OCI-LY3 (cell line): ENCODE results near the gene XPOT.

ENCODE experiments used
- H2AFZ ChIP-seq: fragments of 200-600, 300-600 bp; shearing (Covaris generic); 2 replicates; pipeline ENCODE4 v1.6.0; 2014; ENCODE audit warnings: antibody characterized with exemption, low read depth, low read length
- H3K27ac ChIP-seq: fragments of 200-600, 300-600 bp; sonication (generic); 2 replicates; pipeline ENCODE4 v1.5.1; 2014; ENCODE audit warnings: mild to moderate bottlenecking, low read length, moderate library complexity, mixed read lengths
- H3K27me3 ChIP-seq: fragments of 200-600, 300-600 bp; sonication (generic); 2 replicates; pipeline ENCODE4 v1.6.1; 2014; ENCODE audit warnings: low read depth, low read length, mixed read lengths
- H3K36me3 ChIP-seq: fragments of 200-600, 300-600 bp; sonication (generic); replicated peaks from 2 replicates; pipeline ENCODE3; 2014; ENCODE audit warnings: low read depth, low read length, mixed read lengths
- H3K4me1 ChIP-seq: fragments of 300-600, 200-600 bp; sonication (generic); 2 replicates; pipeline ENCODE4 v1.6.1; 2014; ENCODE audit warnings: low read length, mixed read lengths
- H3K4me2 ChIP-seq: fragments of 200-600, 300-600 bp; sonication (generic); 2 replicates; pipeline ENCODE4 v1.6.1; 2014; ENCODE audit warnings: low read length, mixed read lengths
- H3K4me3 ChIP-seq: fragments of 300-600, 200-600 bp; sonication (generic); 2 replicates; pipeline ENCODE4 v1.5.1; 2014; ENCODE audit warnings: antibody characterized with exemption, mild to moderate bottlenecking, low read length, moderate library complexity
- H3K79me2 ChIP-seq: fragments of 300-600, 200-600 bp; shearing (Covaris generic); 2 replicates; pipeline ENCODE4 v1.6.1; 2014; ENCODE audit warnings: mild to moderate bottlenecking, low read length, mixed read lengths
- H3K9ac ChIP-seq: fragments of 300-600, 200-600 bp; shearing (Covaris generic); 2 replicates; pipeline ENCODE4 v1.6.0; 2014; ENCODE audit warnings: mild to moderate bottlenecking, low read length, moderate library complexity
- H3K9me3 ChIP-seq: fragments of 200-600, 300-600 bp; shearing (Covaris generic); 2 replicates; pipeline ENCODE4 v1.6.1; 2014; ENCODE audit warnings: low read length, mixed read lengths; ENCODE audit not compliant: insufficient read depth
- H4K20me1 ChIP-seq: fragments of 200-600, 300-600 bp; sonication (generic); 2 replicates; pipeline ENCODE4 v1.6.1; 2016; ENCODE audit warnings: low read length, mixed read lengths; ENCODE audit not compliant: insufficient read depth
- CTCF ChIP-seq: fragments of 200-600, 300-600 bp; sonication (generic); IDR thresholded peaks from 2 replicates; pipeline ENCODE4 v1.5.1; 2014; ENCODE audit warnings: antibody characterized with exemption, low read length, low read depth
- EZH2phosphoT487 ChIP-seq: fragments of 200-600 bp; shearing (Covaris generic); IDR thresholded peaks from 2 replicates; pipeline ENCODE4 v1.6.1; 2018; ENCODE audit warnings: antibody characterized with exemption, mixed run types, low read depth

Gene XPOT

GRCh38 chr12:64452559-64453329 is 48.6 kb downstream of the XPOT start:
- Histone ChIP-seq H3K79me2 (peaks cover 65% of the 10 kb centered on the region), H3K4me2 (peak overlapping the region; percentile 95), H3K27ac (peak overlapping the region; percentile 58), H4K20me1 (peaks cover 4% of the 10 kb centered on the region), H3K27me3 (no peaks in the 10 kb centered on the region), H3K4me3 (peak overlapping the region; percentile 88), H3K4me1 (peaks cover 25% of the 10 kb centered on the region), H3K36me3 (peaks cover 20% of the 10 kb centered on the region), H3K9me3 (no peaks in the 10 kb centered on the region), H3K9ac (peak overlapping the region; percentile 75), H2AFZ (peak overlapping the region; percentile 83; the same call in 1 of the 2 replicates)
- TF ChIP-seq EZH2phosphoT487 (no peak), CTCF (no peak)

- Histone ChIP-seq H3K27me3 (no peaks in the 10 kb centered on the region), H3K27ac (no peak overlapping the region), H3K9me3 (no peaks in the 10 kb centered on the region), H3K36me3 (peaks cover 15% of the 10 kb centered on the region), H4K20me1 (peaks cover 4% of the 10 kb centered on the region), H3K4me3 (no peak overlapping the region), H2AFZ (no peak overlapping the region), H3K9ac (no peak overlapping the region), H3K4me2 (no peak overlapping the region), H3K4me1 (peaks cover 33% of the 10 kb centered on the region), H3K79me2 (peaks cover 92% of the 10 kb centered on the region)
- TF ChIP-seq EZH2phosphoT487 (no peak), CTCF (no peak)
Observed at GRCh38 chr12:64455506-64455905, 51.3 kb downstream of the XPOT start.

- Histone ChIP-seq H3K36me3 (peaks cover 15% of the 10 kb centered on the region), H3K4me2 (no peak overlapping the region), H4K20me1 (peaks cover 4% of the 10 kb centered on the region), H2AFZ (no peak overlapping the region), H3K79me2 (peaks cover 95% of the 10 kb centered on the region), H3K4me3 (no peak overlapping the region), H3K27ac (no peak overlapping the region), H3K9me3 (no peaks in the 10 kb centered on the region), H3K9ac (no peak overlapping the region), H3K4me1 (peaks cover 27% of the 10 kb centered on the region), H3K27me3 (no peaks in the 10 kb centered on the region)
- TF ChIP-seq EZH2phosphoT487 (no peak), CTCF (no peak)
Observed at GRCh38 chr12:64456119-64456518, 51.9 kb downstream of the XPOT start.

GRCh38 chr12:64457032-64457431 is 52.8 kb downstream of the XPOT start:
- H3K27ac ChIP-seq = no peak overlapping the region
- no peaks in the 10 kb centered on the region for H3K27me3 ChIP-seq
- no peak overlapping the region for H3K4me2 ChIP-seq
- peaks cover 4% of the 10 kb centered on the region for H4K20me1 ChIP-seq
- H3K4me1 ChIP-seq = peaks cover 25% of the 10 kb centered on the region
- H3K9ac ChIP-seq = no peak overlapping the region
- H3K4me3 ChIP-seq = no peak overlapping the region
- H2AFZ ChIP-seq = no peak overlapping the region
- no peak for TF ChIP-seq CTCF
- no peak for TF ChIP-seq EZH2phosphoT487
- H3K36me3 ChIP-seq = peaks cover 23% of the 10 kb centered on the region
- H3K9me3 ChIP-seq = no peaks in the 10 kb centered on the region
- peaks cover 93% of the 10 kb centered on the region for H3K79me2 ChIP-seq
